NCI-H345 treated with DMSO at 0.1 percent for 48 hours (cell line): ENCODE data around the gene SF3B6.
"Not testable (repeated sequence)": the region's sequence is repeated elsewhere in the genome, so short reads cannot be mapped to it uniquely, and the experiment has no call there.

ENCODE experiments used
- DNase-seq: peaks from one replicate; lab custom pipeline; 2025; ENCODE audit not compliant: unreplicated experiment; lab: John Stamatoyannopoulos, UW

Gene SF3B6

DNA sequence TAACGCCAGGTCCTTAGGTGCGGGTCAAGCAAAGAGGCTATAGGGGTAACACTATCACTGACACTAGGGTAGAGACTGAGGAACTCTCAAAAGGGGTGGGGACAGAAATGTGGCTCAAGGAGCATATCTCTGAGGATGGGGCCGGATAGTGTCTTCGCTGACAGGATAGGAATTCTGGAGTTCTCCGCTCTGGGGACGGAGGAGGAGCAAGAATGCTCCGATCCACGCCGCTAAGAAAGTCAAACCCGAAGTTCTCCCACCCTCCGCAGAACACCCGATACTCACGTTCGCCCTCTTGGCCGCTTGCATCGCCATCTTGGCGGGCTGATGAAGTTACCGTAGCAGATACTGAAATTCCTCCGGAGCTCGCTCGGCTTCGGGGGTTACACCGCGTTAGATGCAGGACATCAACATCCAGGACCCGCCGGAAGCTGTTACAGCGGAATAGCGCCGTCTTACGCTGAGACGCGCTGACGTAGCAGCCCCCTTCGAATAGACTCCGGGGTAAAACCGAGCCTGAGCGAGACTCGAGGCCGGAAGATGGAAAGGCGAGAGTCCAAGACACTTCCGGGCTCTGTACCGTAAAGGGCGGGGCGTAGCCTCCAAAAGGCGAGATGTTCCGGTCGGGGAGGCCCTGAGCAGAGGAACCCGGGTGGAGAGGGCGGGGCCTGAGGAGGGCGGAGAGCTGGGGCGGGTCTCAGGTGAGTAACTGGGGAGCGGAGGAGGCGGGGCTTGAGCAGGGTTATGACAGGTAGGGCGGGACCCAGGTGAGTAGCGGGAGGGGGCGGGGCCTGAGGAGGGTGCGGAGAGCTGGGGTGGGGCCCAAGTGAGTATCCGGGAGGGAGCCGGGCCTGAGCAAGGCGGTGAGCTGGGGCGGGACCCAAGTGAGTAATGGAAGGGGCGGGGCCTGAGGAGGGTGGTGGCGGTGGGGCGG lies at the start of gene SF3B6:
SF3B6 (minus strand) TSS at position 412 of the 934 bp plus-strand sequence; CDS start at position 315, 97 bp downstream.
- DNase-seq, result peak; percentile 99

GRCh38 chr2:24123922-24124580 lies 47.9 kb upstream of the SF3B6 start:
- DNase-seq, result peak; percentile 83

DNA sequence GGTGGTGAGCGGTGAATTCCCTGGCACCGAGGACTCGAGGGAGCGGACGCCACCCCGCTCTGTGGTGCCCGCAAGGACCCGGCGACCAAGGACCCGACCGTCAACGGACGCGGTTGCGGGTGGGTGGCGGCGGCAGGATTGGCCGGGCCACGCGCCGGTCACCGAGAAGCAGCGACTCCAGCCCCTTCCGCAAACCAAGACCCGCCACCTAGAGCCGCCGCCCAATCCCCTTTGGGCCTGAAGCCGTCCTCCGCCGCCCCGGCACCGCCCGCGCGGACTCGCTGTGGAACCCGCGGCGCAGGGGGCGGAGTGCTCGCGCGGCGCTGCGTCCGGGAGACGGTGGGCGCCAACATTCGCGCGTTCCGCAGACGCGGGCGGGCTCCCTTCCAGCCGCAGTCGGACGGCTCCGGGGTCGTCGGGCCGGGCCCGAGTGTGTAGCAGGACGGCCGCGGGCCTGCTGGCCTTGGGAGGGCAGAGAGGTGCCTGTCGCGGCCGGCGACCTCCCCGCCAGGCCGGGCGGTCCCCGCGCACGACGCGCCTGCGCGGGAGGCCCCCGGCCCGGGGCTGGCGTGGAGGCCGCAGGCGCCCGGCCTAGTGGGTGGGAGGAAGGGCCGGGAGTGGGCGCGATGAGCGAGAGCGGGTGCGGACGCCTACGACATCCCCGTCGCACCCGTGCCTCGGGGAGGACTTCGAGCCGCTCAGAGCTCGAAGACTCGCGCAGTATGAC lies 47.2 kb upstream of the SF3B6 start, which contains the start of the genes FAM228B and PFN4:
FAM228B (plus strand) TSS at position 275 of the 727 bp plus-strand sequence. CDS start 893 bp downstream, outside the sequence.
PFN4 (minus strand) TSS at position 140 of the 727 bp plus-strand sequence. CDS start 799 bp downstream, outside the sequence.
- peak; percentile 73 for DNase-seq

DNA sequence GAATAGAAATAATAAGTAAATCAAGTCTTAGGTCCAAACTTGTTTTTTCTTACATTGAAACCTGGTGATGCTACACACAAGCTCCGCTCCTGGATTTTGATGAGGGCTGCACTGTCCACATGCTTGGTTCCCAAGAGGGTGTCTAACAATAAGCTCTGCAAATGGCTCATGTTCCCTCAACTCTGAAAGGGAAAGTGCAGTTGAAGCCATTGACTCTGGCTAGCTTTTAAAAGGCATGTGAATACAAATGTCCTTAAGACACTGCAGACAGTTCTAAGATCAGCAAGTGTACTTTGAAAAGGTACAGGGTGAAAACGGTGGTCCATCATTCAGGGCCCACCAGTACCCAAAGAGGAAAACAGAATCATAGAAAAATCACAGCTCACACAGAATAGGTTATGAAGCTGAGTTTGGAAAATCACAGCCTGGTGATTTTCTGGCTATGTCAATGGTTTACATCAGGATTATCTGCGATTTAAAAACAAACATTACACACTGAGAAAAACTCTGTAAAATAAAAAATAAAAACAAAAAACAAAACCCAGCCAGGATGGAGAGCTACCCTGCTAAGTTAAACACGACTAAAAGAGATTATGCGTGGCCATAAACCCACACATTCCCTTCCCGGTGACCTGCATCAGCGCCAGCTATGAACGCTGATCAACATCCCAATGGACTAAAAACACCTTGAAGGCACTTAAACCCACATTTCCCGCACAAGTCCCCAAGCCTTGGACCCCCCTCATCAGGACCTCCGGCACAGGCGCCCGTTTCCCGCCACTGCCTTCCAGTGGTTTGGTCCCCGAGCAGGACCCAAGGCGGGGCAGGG lies 46.5 kb upstream of the SF3B6 start:
- DNase-seq, result peak; percentile 65

DNA sequence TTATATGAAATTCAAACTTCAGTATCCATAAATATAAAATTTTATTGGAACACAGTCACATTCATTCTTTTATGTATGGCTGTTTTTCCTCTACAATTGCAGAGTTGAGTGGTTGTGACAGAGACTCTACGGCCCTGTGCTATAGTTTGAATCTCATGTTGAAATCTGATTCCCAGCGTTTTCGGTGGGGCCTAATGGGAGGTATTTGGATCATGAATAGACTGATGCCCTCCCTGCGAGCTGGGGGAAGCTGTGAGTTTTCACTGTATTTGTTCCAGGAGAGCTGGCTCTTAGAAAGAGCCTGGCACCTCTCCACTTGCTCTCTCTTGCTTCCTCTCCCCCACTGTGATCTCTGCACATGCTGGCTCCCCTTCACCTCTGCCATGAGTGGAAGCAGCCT lies 45.3 kb upstream of the SF3B6 start:
- peak; percentile 12 for DNase-seq

DNA sequence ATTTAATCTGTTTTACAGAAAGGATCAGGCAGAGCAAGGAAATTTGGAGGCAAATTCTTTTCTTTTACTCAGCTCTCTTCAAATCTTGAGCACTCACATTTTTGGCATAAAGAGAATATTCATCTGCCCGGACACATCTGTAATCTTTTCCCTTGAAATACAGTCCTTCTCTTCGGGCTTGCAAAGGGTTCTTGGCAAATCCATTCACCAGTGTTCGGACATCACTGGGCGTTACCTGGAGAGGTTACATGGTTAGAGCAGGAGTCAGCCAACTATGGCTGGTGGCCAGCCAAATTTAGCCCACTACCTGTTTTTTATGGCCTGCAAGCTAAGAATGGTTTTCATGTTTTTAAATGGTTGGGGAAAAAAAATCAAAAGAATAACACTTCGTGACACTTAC lies 44.9 kb upstream of the SF3B6 start:
- no peak for DNase-seq

- no peak for DNase-seq
Measured at GRCh38 chr2:24117902-24118301, 41.8 kb upstream of the SF3B6 start.

GRCh38 chr2:24115057-24115456 lies 38.9 kb upstream of the SF3B6 start:
- no peak for DNase-seq

GRCh38 chr2:24111407-24111901 lies 35.3 kb upstream of the SF3B6 start:
- no peak for DNase-seq

- DNase-seq, result no peak
Measured at GRCh38 chr2:24110660-24111303, 34.7 kb upstream of the SF3B6 start.

DNA sequence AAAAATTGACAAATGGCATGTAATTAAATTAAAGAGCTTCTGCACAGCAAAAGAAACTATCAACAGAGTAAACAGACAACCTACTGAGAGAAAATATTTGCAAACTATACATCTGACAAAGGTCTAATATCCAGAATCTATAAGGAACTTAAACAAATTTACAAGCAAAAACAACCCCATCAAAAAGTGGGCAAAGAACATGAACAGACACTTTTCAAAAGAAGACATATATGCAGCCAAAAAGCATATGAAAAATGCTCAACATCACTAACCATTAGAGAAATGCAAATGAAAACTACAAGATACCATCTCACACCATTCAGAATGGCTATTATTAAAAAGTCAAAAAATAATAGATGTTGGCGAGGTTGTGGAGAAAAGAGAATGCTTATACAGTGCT lies 33.3 kb upstream of the SF3B6 start:
- DNase-seq, result not testable (repeated sequence)

GRCh38 chr2:24107336-24107735 lies 31.2 kb upstream of the SF3B6 start:
- DNase-seq, result no peak

- no peak for DNase-seq
Measured at GRCh38 chr2:24106786-24107185, 30.7 kb upstream of the SF3B6 start.

DNA sequence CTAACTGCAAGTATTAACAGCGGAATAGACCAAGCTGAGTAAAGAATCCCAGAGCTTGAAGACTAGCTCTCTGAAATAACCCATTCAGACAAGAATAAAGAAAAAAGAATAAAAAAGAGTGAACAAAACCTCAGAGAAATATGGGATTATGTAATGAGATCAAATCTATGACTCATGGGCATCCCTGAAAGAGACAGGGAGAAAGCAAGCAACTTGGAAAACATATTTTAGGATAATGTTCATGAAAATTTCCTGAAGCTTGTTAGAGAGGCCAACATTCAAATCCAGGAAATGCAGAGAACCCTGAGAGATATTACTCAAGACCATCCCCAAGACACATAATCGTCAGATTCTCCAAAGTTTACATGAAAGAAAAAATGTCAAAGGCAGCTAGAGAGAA lies 29.7 kb upstream of the SF3B6 start:
- no peak for DNase-seq

- no peak for DNase-seq
Measured at GRCh38 chr2:24104906-24105305, 28.8 kb upstream of the SF3B6 start.

DNA sequence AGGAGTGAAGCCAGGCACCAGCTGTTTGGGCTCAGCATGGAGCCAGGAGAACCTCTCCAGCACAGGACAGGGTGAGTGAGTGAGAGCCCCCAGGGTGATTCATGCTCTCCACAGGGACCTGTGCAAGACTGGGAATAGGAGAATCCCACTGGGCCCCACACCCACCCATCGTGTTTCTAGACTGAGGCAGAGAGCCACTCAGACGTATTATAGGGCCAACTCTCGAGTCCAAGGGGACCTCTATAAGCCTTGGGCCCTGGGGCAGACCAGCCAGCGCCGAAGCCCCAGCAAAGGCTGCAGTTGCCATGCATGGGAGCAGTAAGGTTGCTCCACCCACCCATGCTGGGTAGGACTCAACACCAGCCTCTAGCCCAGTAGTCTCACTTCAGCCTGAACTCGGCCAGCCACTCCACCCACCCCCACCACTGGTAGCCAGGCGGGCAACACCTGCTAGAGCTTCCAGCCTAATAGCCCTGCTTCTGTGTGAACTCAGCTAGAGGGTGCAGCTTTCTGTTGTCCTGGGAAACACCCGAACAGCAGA lies 28.1 kb upstream of the SF3B6 start:
- DNase-seq, result no peak

DNA sequence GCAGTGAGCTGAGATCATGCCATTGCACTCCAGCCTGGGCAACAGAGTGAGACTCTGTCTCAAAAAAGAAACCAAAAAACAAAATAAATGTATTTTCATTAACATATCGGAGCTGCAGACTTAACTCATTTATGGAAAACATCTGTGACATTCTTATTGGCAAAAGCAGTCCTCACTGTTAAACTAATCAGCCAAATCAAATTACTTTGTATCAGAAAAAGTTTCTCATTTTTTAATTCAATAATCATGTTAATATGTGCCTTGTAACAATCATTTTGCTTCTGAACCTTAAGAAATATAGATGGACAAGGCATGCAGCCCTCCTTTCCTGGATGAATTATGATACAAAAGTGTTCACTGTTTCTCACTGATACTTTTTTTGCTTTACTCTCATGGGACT lies 26.6 kb upstream of the SF3B6 start:
- no peak for DNase-seq

- DNase-seq, result no peak
Measured at GRCh38 chr2:24101992-24102391, 25.9 kb upstream of the SF3B6 start.

- not testable (repeated sequence) for DNase-seq
Measured at GRCh38 chr2:24100732-24101131, 24.6 kb upstream of the SF3B6 start.
